Kasumi-1 (cell line): ENCODE measurements around the gene APOL2.
"Not testable (repeated sequence)": the region's sequence is repeated elsewhere in the genome, so short reads cannot be mapped to it uniquely, and the experiment has no call there.

Experiments used
- DNase-seq, 2 experiments: peaks; one replicate each; lab custom pipeline; 2025; lab: John Stamatoyannopoulos, UW

APOL2 gene

DNA sequence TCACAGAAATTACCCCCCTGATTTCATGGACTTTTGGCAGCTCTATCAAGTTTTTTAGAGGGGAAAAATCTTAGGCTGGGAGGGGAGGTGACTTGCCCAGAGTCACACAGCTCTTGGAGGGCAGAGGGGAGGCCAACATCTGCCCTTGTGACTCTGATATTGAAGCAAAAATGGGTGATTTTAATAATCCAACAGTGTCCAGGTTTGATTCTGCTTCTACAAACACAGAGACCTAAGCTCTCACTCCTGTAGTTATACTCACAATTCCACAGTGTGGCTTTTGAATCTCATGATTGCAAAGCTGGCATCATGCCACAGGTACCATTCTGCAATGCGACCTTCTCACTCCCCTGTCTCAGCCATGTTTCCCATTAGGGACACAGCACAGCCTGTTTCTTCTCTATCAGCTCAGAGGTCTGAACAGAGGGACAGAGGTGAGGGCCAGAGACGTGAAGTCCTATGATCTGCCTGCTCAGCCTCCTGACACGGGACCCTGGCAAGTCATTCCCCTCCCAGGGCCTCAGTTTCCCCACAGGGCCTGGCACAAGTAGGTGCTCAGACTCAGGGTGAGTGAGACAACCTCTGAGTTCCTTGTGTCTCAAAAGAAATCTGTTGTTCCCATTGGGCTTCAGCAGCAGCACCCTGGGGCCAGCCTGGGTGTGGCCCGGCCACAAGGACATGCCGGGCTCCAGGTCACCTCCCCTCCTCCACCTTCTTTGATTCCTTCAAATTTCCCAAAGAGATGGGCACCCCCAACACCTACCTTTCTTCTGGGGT is 766 bp downstream of the APOL2 start:
- no peak for DNase-seq

DNA sequence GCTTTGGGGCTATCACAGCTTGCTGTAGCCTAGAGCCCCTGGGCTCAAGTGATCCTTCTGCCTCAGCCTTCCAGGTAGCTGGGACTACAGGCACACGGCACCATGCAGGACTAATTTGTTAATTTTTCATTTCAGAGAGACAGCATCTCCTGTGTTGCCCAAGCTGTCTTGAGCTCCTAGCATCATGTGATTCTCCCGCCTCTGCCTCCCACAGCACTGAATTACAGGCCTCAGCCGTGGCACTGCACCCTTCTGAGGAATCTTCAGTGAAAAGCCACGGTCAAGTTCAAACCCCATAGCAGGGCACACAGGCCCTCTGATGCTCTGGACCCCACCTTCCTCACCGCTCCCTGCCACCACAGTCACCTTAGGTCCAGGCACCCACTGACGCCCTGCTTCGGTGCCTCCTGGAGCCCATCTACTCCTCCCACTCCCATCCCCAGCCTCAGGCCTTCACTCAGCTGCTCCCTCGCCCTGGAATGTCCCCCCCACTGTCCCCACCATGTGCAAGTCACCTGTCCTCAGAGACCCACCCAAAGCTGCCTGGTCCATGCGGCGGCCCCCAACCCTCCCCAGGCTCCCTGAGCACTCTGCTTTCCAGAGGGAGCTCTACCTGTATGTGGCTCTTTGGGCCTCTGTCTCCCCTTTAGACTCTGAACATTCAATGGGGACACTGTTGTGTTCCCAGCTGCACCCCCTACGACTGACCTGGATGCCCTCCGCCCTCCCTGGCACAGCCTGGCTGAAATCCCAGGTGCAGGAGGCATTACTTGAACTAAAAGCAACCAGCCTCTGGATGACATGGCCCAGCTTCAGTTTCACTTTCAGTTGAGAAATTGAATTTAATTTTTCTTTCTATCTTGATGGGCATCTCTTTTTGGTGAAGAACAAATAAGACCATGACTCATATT is 1.6 kb downstream of the APOL2 start:
- DNase-seq = no peak

DNA sequence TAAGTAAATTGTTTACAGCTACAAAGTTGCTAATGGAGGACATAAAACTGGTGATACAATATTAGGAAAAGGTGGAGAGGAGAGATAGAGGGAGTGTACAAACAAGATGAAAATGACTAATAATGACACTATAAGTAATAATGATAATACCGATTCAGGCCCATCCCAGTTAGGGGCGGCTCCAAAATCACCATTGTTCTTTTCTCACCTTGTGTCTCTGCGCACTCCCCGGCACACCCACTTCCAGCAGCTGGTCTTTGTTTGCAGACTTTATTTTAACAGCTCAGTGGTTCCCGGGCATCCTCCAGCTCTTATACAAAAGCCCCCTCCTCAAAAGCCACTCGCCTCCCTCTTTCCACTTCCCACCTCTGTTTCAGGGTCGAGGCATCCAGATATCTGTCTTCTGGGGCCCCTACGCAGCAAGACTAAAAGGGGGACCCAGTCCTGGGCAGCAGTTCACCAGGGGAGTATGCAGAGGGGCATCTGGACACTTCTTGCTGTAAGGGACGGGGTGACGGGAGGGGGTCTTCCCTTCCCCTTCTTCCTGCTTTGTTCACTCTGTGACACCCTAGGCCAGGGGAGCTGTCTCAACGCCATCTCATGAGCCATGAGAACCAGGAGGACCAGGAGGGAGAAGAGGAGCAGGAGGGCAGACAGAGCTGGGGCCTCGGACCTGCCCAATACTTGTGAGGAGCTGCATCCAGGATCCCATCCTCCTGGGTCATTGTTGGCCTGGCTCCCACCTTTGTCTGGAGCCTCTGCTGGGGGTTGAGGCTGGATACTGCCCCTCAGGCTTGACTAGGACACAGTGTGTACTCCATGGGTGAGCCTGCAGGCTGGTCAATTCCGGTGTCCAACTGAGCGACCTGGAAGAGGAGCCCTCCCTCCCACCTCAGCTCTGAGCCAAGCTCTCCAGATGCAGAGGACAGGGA is 2.7 kb downstream of the APOL2 start:
- DNase-seq = no peak

DNA sequence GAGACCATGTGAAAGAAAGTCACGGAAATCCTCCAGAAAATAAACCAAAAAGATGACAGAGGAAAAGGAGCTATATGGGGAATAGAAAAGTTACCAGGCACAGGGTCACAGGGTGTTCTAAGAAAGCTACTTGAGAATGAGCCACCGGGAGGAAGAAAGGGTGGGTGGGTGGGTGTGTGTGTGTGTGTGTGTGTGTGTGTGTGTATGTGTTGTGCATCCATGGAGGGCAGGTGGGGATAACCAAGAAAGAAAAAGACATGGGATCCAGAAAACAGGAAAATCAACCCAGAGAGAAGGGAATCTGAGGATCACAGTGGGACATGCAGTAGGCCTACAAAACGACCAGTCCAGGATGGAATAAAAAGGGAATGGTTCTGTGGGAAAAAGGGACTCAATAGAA is 3.7 kb downstream of the APOL2 start:
- no peak for DNase-seq

DNA sequence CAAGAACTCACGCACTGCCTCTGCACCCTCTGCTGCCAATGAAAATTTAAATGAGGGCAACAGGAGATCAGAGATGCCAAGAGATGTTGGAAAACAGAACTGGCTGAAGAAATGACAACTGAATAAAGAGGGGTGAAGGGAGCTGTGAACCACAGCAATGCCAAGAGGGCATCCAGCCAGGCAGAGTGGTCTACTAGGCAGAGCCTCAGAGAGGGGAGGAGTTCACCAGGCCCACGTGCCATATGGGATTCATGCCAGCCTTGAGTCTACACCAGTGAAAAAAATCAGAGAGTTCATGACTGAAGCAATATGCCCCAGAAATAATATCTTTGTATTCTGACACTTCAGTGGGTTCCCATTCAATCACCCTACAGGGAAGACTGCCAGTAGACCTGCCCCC is 4.4 kb downstream of the APOL2 start:
- DNase-seq = no peak

DNA sequence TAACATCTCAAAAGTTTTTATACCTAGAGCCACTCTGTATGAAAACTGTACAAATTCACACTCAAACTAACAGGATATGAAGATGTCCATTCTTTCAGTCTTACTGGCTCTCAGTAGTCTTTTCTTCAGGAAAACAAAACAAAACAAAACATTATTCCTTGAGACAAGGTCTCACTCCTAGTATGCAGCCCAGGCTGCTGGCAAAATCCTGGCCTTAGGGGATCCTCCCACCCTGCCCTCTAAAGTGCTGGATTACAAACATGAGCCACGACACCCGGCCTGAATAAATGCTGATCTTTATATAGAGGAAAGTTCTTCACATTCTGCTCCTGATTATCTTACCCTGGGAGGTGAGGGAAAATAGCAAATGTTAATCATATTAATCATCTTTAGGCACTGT is 5.1 kb downstream of the APOL2 start:
- no peak for DNase-seq

DNA sequence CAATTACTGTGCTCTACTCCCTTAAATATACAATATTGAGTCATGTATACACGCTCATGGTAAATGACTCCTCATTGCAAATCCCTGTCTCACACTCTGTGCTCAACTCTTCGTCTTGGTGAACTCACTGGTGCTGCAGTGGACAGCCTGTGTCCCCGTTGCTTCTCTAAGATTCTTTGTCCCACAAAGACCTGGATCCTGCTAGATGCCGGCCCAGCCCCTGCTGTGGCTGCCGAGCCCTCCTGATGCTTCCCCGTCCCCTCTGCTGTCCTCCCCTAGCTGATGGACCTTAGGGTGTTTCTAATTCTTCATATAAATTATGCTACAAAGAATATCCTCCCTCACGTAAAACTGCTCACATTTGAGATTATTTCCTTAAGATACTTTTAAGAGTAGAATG is 5.5 kb downstream of the APOL2 start:
- no peak for DNase-seq

DNA sequence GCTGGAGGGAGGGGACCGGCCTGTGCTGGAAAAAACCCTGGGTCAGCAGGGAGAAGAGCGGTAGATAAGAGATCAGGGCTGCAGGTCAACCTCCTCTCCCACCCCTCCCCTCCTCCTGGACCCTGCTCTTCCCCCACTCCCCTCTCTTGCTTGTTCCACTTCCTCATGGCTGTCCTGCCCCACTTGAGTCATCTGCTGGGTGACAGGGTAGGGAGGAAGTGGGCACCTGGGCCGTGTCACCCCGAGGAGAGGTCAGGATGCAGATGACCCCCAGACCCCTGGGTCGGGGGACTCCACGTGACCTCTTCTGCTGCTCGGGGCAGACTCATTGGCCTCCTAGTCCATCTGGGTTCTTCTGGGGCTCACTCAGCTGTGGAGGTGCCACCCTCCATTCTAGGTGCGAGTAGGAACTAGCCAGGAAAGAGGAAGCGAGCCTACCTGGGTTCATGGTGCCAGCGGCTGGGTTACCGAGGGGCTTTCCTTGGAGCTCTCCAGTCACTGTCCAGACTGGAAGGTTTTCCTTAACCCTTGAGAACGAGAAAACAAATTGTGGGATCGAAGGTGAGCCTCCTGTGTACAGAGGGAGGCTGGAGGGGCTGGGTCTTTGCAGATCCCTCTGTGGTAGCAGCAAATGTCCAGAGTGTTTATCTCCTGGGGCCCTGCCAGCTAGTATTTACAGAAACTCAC is 6.5 kb downstream of the APOL2 start:
- DNase-seq = no peak

DNA sequence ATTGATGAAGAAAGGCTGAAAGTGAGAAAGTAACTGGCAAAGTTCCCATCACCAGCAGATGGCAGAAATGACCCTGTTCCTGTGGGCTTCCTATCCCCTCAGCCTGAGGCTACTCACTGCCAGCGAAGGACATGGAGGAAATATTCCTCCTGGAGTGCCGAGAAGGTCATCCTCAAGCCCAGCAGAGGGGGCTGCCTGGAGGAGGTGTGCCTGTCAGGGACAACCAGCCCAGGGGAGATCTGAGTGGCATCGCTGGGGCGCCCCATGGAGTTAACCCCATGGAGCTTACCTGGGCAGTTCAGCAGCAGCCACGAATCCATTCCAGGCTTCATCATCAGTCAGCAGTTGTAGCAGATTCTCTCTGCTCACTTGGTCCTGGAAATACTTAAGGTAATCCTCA is 8.3 kb downstream of the APOL2 start:
- DNase-seq = not testable (repeated sequence)

DNA sequence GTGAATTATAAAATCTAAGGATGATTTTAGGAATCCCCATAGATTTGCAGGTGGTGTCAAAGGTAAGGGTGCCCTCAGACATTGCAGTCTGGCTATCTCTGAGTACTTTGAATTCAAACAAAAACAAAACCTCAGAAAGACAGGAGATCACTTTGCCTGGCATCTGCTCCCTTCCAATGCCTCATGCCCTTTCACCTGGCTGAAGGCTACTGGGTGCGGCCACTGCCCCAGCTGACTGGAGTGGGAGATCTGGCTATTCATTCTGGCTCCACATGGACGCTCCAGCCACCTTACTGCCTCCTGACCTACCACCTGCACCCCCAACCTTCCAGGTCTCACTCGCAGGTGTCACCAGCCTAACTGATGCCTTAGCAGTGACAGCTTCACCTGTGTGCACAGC is 9.7 kb downstream of the APOL2 start:
- not testable (repeated sequence) for DNase-seq

DNA sequence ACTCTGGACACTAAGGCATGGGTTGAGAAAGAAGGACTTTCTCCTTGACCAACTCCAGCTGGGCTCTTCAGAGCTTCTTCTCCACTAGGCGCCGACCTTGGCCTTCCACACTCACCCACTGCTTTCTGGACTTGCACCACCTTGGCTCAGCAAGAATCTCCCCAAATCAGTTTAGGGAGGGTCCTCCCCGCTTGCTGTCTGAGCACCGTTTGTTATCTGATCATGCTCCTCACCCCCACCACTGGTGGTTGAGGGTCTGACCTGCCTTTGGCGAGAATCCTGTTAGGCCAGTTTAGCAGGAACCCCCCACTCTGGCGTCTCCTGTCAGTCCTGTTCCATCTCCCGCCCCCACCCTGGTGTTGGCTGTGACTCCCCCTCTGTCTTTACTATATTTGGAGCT is 10.4 kb downstream of the APOL2 start:
- no peak for DNase-seq

DNA sequence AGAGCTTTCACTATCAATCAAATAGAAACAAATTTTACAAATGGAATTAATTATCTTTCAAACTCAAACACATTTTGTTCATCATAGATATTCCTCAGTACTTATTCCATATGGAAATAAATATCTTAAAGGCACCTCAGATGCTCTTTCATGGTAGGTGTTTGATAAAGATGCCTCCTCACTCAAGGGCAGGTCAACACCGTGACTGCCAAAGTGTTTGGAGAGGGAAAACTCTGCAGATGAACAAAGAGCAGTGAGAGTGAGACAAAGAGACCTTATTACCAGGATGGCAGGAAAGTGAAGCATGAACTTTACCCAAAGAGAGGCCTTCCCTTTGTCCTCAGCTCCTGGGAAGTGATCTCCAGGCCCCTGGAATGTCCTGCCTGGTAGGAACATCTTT is 11.0 kb downstream of the APOL2 start:
- DNase-seq = not testable (repeated sequence)

DNA sequence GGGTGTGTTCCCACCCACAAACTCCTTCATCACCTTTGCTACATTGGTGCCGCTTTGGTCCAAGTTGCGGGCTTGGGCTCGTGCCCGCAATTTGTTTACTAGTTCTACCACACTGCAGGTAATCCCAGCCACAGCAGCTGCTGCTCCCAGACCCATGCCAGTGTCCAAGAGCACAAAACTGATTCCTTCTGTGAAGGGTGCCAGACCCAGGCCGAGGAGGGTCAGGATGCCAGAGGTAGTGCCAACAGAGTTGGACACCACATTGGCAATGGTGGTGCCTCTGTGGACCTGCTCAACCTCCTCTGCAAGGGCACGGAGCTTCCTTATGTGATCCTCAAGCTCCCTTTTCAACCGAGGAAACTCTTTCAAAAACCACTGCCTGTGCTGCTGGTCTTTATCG is 11.5 kb downstream of the APOL2 start:
- DNase-seq = no peak

DNA sequence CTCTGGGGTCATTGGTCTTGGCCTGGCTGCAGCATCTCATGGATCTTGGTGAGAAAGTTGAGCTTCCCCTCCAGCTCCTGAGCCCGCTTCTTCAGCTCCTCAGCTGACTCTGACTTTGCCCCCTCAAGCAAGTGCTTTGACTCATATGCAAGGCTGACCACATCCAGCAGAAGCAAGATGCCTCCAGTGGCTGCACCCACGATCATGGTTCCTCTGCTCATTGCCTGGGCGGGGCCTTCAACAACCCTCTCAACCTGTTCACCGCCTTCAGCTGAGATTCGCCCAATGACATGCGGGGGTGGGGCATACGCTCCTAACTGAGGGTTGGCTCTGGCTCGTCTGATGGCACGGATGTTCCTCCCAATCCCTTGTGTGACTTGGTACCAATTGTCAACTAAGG is 11.9 kb downstream of the APOL2 start:
- DNase-seq = no peak

DNA sequence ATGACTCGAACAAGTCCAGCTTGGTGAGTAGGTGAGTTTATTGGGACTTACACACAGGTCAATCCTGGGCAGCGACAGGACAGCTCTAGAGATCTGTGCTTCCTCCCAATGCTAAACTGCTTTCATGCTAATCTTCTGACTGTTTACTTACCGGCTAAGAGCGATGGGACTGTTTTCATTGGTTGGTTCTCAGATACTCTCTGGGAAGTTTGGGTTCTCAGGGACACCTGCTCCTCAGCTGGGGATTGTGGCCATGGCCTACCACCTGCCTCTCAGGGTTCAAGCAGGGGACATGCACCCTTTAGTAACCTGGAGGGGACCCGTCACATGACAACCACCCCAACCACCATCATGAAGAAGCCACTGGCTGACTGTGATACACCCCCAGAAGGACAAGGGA is 13.1 kb downstream of the APOL2 start:
- DNase-seq = no peak

DNA sequence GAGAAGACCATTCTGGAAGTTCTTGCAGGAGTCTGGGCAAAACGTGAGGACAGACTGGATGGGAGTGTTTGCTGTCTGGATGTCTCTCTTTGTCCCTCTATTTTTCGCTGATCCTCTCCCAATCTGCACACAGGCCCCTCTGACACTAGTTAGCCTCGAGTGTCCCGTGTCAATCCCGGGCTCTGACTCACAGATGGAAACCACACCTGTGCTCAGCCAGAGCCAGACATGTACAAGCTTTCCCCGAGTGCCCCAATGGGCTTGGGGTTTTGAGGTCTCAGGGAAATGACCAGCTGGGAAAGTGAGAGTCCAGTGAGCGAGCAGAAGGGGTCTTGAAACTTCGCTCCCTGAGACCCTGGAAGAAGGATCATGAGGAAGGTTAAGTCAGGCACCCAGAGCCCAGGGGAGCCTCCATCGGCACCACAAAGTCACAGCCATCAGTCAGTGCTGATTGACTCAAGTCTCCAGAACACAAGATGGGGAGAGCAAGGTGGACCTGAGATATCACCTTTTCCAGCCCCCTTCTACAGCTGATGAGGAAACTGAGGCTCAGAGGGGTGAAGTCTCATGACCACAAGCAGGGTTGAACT is 13.9 kb downstream of the APOL2 start:
- no peak for DNase-seq

DNA sequence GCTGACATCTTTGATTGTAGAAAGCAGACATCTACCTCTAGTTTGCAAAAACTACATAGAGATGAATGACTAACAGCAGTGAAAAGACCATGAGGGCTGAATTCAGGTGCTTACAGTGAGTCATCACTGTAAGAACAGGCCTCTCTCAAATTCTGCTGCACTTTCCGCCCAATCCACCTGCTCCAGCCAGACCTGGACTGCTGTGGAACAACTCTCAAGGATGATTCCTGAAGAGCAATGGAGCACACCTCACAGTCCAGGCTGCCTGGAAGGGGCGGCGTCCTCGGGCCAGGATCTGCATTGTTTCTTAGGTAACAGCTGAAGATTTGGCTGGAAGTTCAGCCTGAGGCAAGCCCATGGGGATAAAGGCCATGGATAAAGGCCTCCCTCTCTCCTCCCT is 15.1 kb downstream of the APOL2 start:
- DNase-seq = no peak

DNA sequence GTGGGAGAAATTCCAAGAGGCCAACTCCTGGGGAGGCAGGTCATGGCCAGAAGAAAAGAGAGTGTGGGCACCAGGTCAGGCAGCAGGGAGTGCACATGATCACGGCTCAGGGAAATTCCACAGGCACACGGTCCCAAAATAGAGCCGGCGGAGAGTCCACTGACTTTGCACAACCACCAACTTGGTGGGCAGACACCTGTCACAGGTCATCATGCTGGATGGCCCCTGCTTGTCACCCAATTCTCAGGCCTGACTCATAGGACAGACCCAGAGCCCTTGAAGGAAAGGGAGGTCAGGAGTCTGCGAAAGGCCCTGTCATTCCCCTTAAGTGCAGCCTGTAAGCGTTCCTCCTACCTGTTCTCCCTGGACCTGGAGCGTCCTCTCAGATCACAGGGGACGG is 15.8 kb downstream of the APOL2 start:
- no peak for DNase-seq

DNA sequence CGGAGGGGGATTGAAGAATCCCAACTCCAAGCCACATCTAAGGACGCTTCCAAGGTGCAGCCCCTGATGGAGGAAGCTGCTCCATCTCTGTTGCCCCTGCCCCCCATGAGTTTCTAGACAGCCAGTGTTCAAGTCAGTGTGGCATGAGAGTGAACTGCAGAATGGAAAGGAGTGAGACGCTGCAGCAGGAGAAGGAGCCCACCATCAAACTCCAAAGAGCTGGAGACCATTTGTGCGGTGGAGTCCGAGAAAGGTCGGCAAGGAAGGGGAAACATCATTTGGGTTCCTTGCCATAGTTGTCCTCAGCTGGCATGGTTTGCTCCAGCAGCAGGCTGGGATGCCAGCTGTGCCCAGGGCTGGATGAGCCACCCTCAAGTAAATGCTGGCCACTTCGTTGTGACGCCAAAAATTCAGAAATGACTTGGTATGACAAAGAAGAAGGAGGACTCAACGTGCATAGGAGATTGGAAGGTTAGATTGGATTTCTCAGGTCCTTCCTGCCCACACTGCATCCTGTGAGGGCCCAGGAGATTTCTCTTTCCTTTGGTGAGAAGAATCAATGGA is 16.4 kb downstream of the APOL2 start:
- DNase-seq = no peak

DNA sequence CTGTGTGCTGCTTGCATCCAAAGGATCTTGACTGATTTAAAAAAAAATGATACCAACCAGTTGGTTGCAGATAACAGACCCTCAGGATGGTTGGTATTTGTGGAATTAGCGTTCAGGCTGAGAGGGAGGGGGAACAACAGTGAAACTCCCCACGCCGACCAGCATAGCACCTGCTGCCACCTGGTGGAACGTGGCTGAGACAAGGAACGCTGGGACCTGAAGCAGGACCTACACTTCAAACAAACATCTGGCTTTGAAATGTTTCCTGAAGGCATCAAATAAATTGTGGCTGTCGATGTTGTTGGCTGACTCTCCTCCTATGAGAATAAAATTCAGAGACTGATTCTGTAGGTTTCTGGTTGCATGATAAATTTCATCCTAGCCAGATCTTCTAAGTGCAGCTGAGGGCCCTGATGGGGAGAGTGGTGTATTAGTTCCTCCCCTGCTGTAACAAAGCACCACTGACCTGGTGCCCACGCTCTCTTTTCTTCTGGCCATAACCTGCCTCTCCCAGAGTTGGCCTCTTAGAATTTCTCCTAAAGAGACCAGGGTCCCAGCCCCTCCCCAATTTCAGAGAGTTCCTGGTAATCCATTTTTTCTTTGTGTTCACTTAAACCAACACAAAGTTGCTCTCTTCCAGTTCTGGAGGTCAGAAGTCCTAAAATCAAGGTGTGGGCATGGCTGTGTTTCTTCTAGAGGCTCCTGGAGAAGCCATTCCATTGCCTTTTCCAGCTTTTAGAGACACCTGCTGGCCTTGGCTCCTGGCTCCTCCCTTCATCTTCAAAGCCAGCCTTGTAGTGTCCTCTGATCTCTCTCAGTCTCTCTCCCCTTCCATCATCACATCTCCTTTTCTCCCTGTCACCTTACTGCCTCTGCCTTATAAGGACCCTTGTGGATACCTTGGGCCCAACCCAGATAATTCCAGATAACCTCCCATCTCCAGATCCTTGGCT is 17.3 kb downstream of the APOL2 start:
- DNase-seq = peak; percentile 40 to 51
